Peyer's patch (tissue), 4 donors: Measurements from ENCODE around the gene TTYH1.

Experiments
- CTCF ChIP-seq, 6 experiments: fragments of 450-650 bp in 4 of 6; fragments of 200-600 bp in 2 of 6; sonication (generic) in 1 of 6; IDR thresholded peaks; one replicate each; pipeline ENCODE4 v1.5.1; 2017 to 2019; ENCODE audit warnings: antibody characterized with exemption in 6 of 6, mild to moderate bottlenecking in 3 of 6, moderate library complexity in 1 of 6
- POLR2A ChIP-seq, 2 donors: fragments of 450-650 bp; IDR thresholded peaks; one replicate each; pipeline ENCODE4 v1.5.1; 2017; ENCODE audit warnings: antibody characterized with exemption in 2 of 2, mild to moderate bottlenecking in 2 of 2, moderate library complexity in 2 of 2

DNA sequence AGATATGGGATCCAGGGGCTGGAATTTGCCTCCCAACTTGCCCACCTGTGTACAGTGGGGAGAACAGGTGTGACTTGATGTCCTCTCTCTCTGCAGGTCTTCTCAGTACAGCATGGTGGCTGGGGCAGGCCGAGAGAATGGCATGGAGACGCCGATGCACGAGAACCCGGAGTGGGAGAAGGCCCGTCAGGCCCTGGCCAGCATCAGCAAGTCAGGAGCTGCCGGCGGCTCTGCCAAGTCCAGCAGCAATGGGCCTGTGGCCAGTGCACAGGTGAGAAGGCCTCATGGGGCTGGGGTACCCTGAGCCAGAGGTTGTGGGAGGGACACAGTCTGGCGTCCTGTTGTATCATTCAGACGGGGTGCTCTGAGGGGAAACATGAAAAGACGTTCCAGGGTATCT is 36.7 kb downstream of the TTYH1 start:
- no peak for TF ChIP-seq CTCF (IDR thresholded peaks at IDR 0.05)
- no peak for TF ChIP-seq POLR2A (IDR thresholded peaks at IDR 0.05)
